ENCODE data around the gene KLHL26. TPM values are rescaled to one million over a fixed set of nuclear protein-coding genes. Genes with fewer than 3 reads are reported as not detected.

The KLHL26 gene
- total and polyA plus RNA-seq, 2 of the 4 experiments (the other 2 are of a cell fraction), result 2.2 to 4.7 TPM

- Histone ChIP-seq H3K9me3 (ENCODE audit: control insufficient read depth, insufficient read depth, low read length) (no peaks in the 10 kb centered on the region), H2AK5ac (ENCODE audit: low read depth, low read length) (peak overlapping the region; percentile 9; the same call in 1 of the 2 replicates), H4K8ac (ENCODE audit: low read depth in 2 of 2, low read length in 2 of 2) (no peak overlapping the region), H2AK9ac (replicated peaks; ENCODE audit: low read depth, low read length, poor library complexity) (peak overlapping the region; percentile 42), H3K27me3 (ENCODE audit: control insufficient read depth, insufficient read depth, low read length) (no peaks in the 10 kb centered on the region; the same call in 1 of the 2 replicates), H3K56ac (ENCODE audit: extremely low read depth, insufficient read depth, low read length) (no peak overlapping the region), H3K79me1 (ENCODE audit: low read depth in 1 of 2, low read length in 2 of 2) (peaks cover 0 to 7% of the 10 kb centered on the region in 2 experiments; a peak in 2 of 4 replicates), H3K18ac (ENCODE audit: low read depth, low read length) (no peak overlapping the region), H3K4me2 (ENCODE audit: low read depth, low read length) (no peak overlapping the region), H2BK20ac (ENCODE audit: low read depth, low read length) (no peak overlapping the region), H2BK15ac (ENCODE audit: low read depth, low read length) (no peak overlapping the region), H3K14ac (replicated peaks; ENCODE audit: low read depth, low read length) (no peak overlapping the region), H3K4me3 (ENCODE audit: insufficient read depth, low read depth, low read length) (no peak overlapping the region), H4K5ac (ENCODE audit: low read depth, low read length) (no peak overlapping the region), H3K4ac (ENCODE audit: low read depth, low read length) (no peak overlapping the region), H3K9ac (ENCODE audit: low read depth, low read length) (no peak overlapping the region), H2BK120ac (ENCODE audit: low read depth, low read length) (no peak overlapping the region), H2AFZ (replicated peaks; ENCODE audit: low read length, poor library complexity) (peak overlapping the region; percentile 43), H4K20me1 (ENCODE audit: insufficient read depth, low read length) (peaks cover 9% of the 10 kb centered on the region), H3K4me1 (ENCODE audit: control insufficient read depth, insufficient read depth, low read length) (0 out of 2 replicates have a peak, but pooled peaks cover 2% of the 10 kb centered on the region), H4K91ac (ENCODE audit: insufficient read depth, low read depth, low read length) (no peak overlapping the region), H2BK5ac (ENCODE audit: low read depth, low read length, poor library complexity, severe bottlenecking) (no peak overlapping the region), H3K9me1 (ENCODE audit: insufficient read depth, low read length) (no peaks in the 10 kb centered on the region), H3K23ac (ENCODE audit: low read depth, low read length) (no peak overlapping the region), H3K27ac (ENCODE audit: insufficient read depth, low read length) (no peak overlapping the region), H3K36me3 (ENCODE audit: control insufficient read depth, insufficient read depth, low read length) (peaks cover 4% of the 10 kb centered on the region)
- CTCF ChIA-PET, result interaction anchor here (3.0 kb wide), 1 partner anchor 252 kb away, joined by 12 read pairs; no protein-coding TSS in a partner anchor
- no TSS peak for BruUV-seq (replicated peaks)
- ATAC-seq (ENCODE audit: low read depth), result no peak
- POLR2A ChIA-PET (ENCODE audit: unreplicated experiment), result no interaction called here
- DNase-seq, result no peak
- dilution Hi-C loops (cut with HindIII; ENCODE audit: low sequenced_read_pairs, unreplicated experiment) (no loop called here), intact Hi-C loops (cut with micrococcal nuclease) (no loop called here), in situ Hi-C loops (cut with MboI; ENCODE audit: low sequenced_read_pairs) (no loop called here)
- TF ChIP-seq RFX5 (IDR thresholded peaks at IDR 0.05; ENCODE audit: low read depth, low read length) (no peak), NFE2L2 (IDR thresholded peaks at IDR 0.05; ENCODE audit: low read depth, low read length) (no peak), BHLHE40 (IDR thresholded peaks at IDR 0.05; ENCODE audit: low read depth, low read length) (no peak), CHD1 (IDR thresholded peaks at IDR 0.05; ENCODE audit: low read depth, low read length) (no peak), FOS (IDR thresholded peaks at IDR 0.05; ENCODE audit: low read depth, low read length) (no peak), SMC3 (IDR thresholded peaks at IDR 0.05; ENCODE audit: low read depth, low read length) (no peak), CEBPB (IDR thresholded peaks at IDR 0.05; ENCODE audit: low read depth, low read length) (no peak), RCOR1 (IDR thresholded peaks at IDR 0.05; ENCODE audit: insufficient replicate concordance, low read length) (no peak)
- WGBS, 2 experiments (ENCODE audit: extremely low coverage in 2 of 2, insufficient read length in 1 of 2), result 80% methylated on average over 1 of the region's 6 CpGs; no CpG with 5 or more reads in 1 of the 2 experiments
Observed at GRCh38 chr19:18595475-18595874, 41.4 kb upstream of the KLHL26 start.

Data from IMR-90 (cell line).